GM21423 (cell line): ENCODE data around the gene EPHA10.

Experiments
- ATAC-seq: cut with Tn5 transposase; IDR thresholded peaks from one replicate; pipeline ENCODE4 v1.9.1; 2021; ENCODE audit warnings: mild to moderate bottlenecking, moderate library complexity; ENCODE audit not compliant: unreplicated experiment

EPHA10 gene

GRCh38 chr1:37764888-37765441, at the start of gene EPHA10:
Gene EPHA10, minus strand, starts transcription at chr1:37765120. Its CDS starts 54 bp downstream, at chr1:37765066.
- no peak for ATAC-seq

GRCh38 chr1:37814252-37814651, 49.3 kb upstream of the EPHA10 start:
- ATAC-seq = no peak

- no peak for ATAC-seq
Measured at GRCh38 chr1:37813529-37814145, 48.7 kb upstream of the EPHA10 start.

GRCh38 chr1:37811027-37811655, 46.2 kb upstream of the EPHA10 start:
- ATAC-seq = no peak

- ATAC-seq = no peak
Measured at GRCh38 chr1:37809942-37810341, 45.0 kb upstream of the EPHA10 start.

GRCh38 chr1:37808369-37809319, 43.7 kb upstream of the EPHA10 start:
- ATAC-seq = peak; percentile 38

- ATAC-seq = peak; percentile 89
Measured at GRCh38 chr1:37807555-37808368, 42.8 kb upstream of the EPHA10 start, which contains the start of the genes C1orf122 and YRDC. Gene C1orf122, plus strand, starts transcription at chr1:37807790. Its CDS starts 615 bp downstream, at chr1:37808405. Gene YRDC, minus strand, starts transcription at chr1:37808208. Its CDS starts 28 bp downstream, at chr1:37808180.

GRCh38 chr1:37807220-37807554, 42.3 kb upstream of the EPHA10 start:
- no peak for ATAC-seq

- ATAC-seq = no peak
Measured at GRCh38 chr1:37802439-37802838, 37.5 kb upstream of the EPHA10 start.

- no peak for ATAC-seq
Measured at GRCh38 chr1:37797750-37798345, 32.9 kb upstream of the EPHA10 start.

GRCh38 chr1:37795340-37796125, 30.6 kb upstream of the EPHA10 start:
- no peak for ATAC-seq

- ATAC-seq = no peak
Measured at GRCh38 chr1:37794372-37795339, 29.7 kb upstream of the EPHA10 start.

- ATAC-seq = no peak
Measured at GRCh38 chr1:37793773-37794371, 29.0 kb upstream of the EPHA10 start, which contains the start of gene MANEAL. Gene MANEAL, plus strand, starts transcription at chr1:37793847. Its CDS starts 336 bp downstream, at chr1:37794183.

GRCh38 chr1:37792943-37793686, 28.2 kb upstream of the EPHA10 start:
- no peak for ATAC-seq

- no peak for ATAC-seq
Measured at GRCh38 chr1:37782491-37782890, 17.6 kb upstream of the EPHA10 start.

GRCh38 chr1:37778654-37779053, 13.7 kb upstream of the EPHA10 start:
- no peak for ATAC-seq
